22Rv1 (cell line): ENCODE measurements around the gene SUN2.

Source experiments
- CTCF ChIP-seq: fragments of 450-650 bp; IDR thresholded peaks from 2 replicates; pipeline ENCODE4 v1.5.1; 2017; ENCODE audit warnings: mild to moderate bottlenecking
- ZFX ChIP-seq: fragments of 450-650 bp; IDR thresholded peaks from 2 replicates; pipeline ENCODE4 v1.6.1; 2017; ENCODE audit warnings: antibody characterized with exemption, borderline replicate concordance

GRCh38 chr22:38699784-38700183 lies 56.0 kb downstream of the SUN2 start:
- TF ChIP-seq CTCF (no peak), ZFX (no peak)
